Measurements from ENCODE around the gene PTGER2.

Gene PTGER2

DNA sequence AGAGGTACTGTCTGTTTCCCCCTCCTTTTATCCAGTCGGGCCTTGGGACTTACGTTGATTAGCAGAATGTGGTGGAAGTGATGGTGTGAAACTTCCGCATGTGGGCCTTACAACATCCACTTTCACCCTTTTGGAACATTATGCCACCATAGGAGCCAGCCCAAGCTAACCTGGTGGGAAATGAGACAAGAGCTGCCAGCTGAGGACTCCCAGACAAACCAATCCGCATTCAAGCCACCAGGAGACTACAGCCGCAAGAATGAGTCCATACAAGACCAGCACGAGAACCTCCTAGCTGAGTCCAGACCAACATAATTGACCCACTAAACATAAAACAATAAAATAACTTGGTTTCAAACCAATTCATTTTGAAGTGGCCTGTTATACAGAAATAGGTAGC is 9.1 kb upstream of the PTGER2 start:
- H3K4ac ChIP-seq (ENCODE audit: low read depth in 1 of 2, low read length in 2 of 2): no peak overlapping the region
- H2BK120ac ChIP-seq (ENCODE audit: low read depth, low read length): no peak overlapping the region
- no peak for DNase-seq
- H2AFZ ChIP-seq (ENCODE audit: low read depth, low read length): no peak overlapping the region
- no peak overlapping the region for H2BK15ac ChIP-seq (ENCODE audit: low read depth, poor library complexity, severe bottlenecking)
- no peak overlapping the region for H3K4me3 ChIP-seq (ENCODE audit: insufficient read depth in 1 of 2, low read depth in 1 of 2, low read length in 2 of 2)
- H3K27me3 ChIP-seq (ENCODE audit: control insufficient read depth in 1 of 2, insufficient read depth in 1 of 2, low read length in 2 of 2): no peaks in the 10 kb centered on the region
- no peak overlapping the region for H2AK5ac ChIP-seq (ENCODE audit: low read length, severe bottlenecking)
- no peaks in the 10 kb centered on the region for H3K9me3 ChIP-seq (ENCODE audit: control insufficient read depth, low read length)
- no peak overlapping the region for H3K18ac ChIP-seq (ENCODE audit: low read depth in 1 of 2, low read length in 2 of 2)
- no peak overlapping the region for H3K27ac ChIP-seq (ENCODE audit: low read length, poor library complexity, severe bottlenecking)
- H2BK5ac ChIP-seq (ENCODE audit: low read depth, low read length, poor library complexity, severe bottlenecking): no peak overlapping the region
- no peak overlapping the region for H3K14ac ChIP-seq (ENCODE audit: low read length in 2 of 2)
- no peak overlapping the region for H4K8ac ChIP-seq (ENCODE audit: low read length)
- H3K79me1 ChIP-seq (replicated peaks; ENCODE audit: low read length, poor library complexity, severe bottlenecking): no peaks in the 10 kb centered on the region
- WGBS: 100% methylated on average over 1 of the region's 6 CpGs
- no peak overlapping the region for H2BK12ac ChIP-seq (ENCODE audit: low read length in 2 of 2)
- no peaks in the 10 kb centered on the region for H3K4me1 ChIP-seq (ENCODE audit: control insufficient read depth, insufficient read depth, low read depth, low read length)
- H3K9ac ChIP-seq (ENCODE audit: low read length): no peak overlapping the region
- no peaks in the 10 kb centered on the region for H3K36me3 ChIP-seq (ENCODE audit: control insufficient read depth in 1 of 2, insufficient read depth in 2 of 2, low read depth in 1 of 2, low read length in 2 of 2)
- H4K91ac ChIP-seq (ENCODE audit: low read length): no peak overlapping the region
- H3K4me2 ChIP-seq (ENCODE audit: low read length, poor library complexity, severe bottlenecking): no peak overlapping the region
- no peak overlapping the region for H3K23ac ChIP-seq (ENCODE audit: low read length in 2 of 2)

- H3K4ac ChIP-seq (ENCODE audit: low read depth in 1 of 2, low read length in 2 of 2): no peak overlapping the region
- H4K8ac ChIP-seq (ENCODE audit: low read length): no peak overlapping the region
- H3K4me3 ChIP-seq (ENCODE audit: insufficient read depth in 1 of 2, low read depth in 1 of 2, low read length in 2 of 2): no peak overlapping the region
- no peaks in the 10 kb centered on the region for H3K27me3 ChIP-seq (ENCODE audit: control insufficient read depth in 1 of 2, insufficient read depth in 1 of 2, low read length in 2 of 2)
- H2AK5ac ChIP-seq (ENCODE audit: low read length, severe bottlenecking): no peak overlapping the region
- H2AFZ ChIP-seq (ENCODE audit: low read depth, low read length): no peak overlapping the region
- H2BK15ac ChIP-seq (ENCODE audit: low read depth, poor library complexity, severe bottlenecking): no peak overlapping the region
- H3K9ac ChIP-seq (ENCODE audit: low read length): no peak overlapping the region
- H3K23ac ChIP-seq (ENCODE audit: low read length in 2 of 2): no peak overlapping the region
- no peak overlapping the region for H3K18ac ChIP-seq (ENCODE audit: low read depth in 1 of 2, low read length in 2 of 2)
- H3K79me1 ChIP-seq (replicated peaks; ENCODE audit: low read length, poor library complexity, severe bottlenecking): no peaks in the 10 kb centered on the region
- DNase-seq: no peak
- WGBS: 100% methylated on average over 4 of the region's 4 CpGs
- no peak overlapping the region for H3K27ac ChIP-seq (ENCODE audit: low read length, poor library complexity, severe bottlenecking)
- no peak overlapping the region for H2BK5ac ChIP-seq (ENCODE audit: low read depth, low read length, poor library complexity, severe bottlenecking)
- H3K4me1 ChIP-seq (ENCODE audit: control insufficient read depth, insufficient read depth, low read depth, low read length): no peaks in the 10 kb centered on the region
- H2BK120ac ChIP-seq (ENCODE audit: low read depth, low read length): no peak overlapping the region
- H3K36me3 ChIP-seq (ENCODE audit: control insufficient read depth in 1 of 2, insufficient read depth in 2 of 2, low read depth in 1 of 2, low read length in 2 of 2): no peaks in the 10 kb centered on the region
- H3K9me3 ChIP-seq (ENCODE audit: control insufficient read depth, low read length): no peaks in the 10 kb centered on the region
- no peak overlapping the region for H3K4me2 ChIP-seq (ENCODE audit: low read length, poor library complexity, severe bottlenecking)
- no peak overlapping the region for H3K14ac ChIP-seq (ENCODE audit: low read length in 2 of 2)
- H4K91ac ChIP-seq (ENCODE audit: low read length): no peak overlapping the region
- no peak overlapping the region for H2BK12ac ChIP-seq (ENCODE audit: low read length in 2 of 2)
Measured at GRCh38 chr14:52307376-52307775, 6.7 kb upstream of the PTGER2 start.

DNA sequence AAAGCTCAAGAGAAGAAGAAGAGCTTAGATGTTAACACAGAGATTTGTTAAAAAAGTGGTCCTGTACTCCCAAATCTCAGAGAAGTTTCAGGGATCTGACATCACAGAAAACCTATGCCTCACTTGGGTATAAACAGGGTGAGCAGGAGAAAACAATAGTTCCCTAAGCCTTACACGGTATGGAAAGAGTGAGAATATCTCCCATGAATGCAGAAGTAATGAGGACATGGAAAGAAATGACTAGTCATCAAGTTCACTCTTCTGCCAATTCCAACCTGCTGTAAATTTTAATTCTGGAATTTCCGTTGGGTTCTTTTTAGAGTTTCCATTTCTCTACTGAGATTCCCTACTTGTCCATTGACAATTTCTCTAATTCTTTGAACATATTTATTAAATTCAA is 6.2 kb upstream of the PTGER2 start:
- Histone ChIP-seq H3K4me2 (ENCODE audit: low read length, poor library complexity, severe bottlenecking) (no peak overlapping the region), H4K8ac (ENCODE audit: low read length) (no peak overlapping the region), H3K14ac (ENCODE audit: low read length in 2 of 2) (no peak overlapping the region), H3K36me3 (ENCODE audit: control insufficient read depth in 1 of 2, insufficient read depth in 2 of 2, low read depth in 1 of 2, low read length in 2 of 2) (no peaks in the 10 kb centered on the region), H4K91ac (ENCODE audit: low read length) (no peak overlapping the region), H3K27me3 (ENCODE audit: control insufficient read depth in 1 of 2, insufficient read depth in 1 of 2, low read length in 2 of 2) (no peaks in the 10 kb centered on the region), H2BK5ac (ENCODE audit: low read depth, low read length, poor library complexity, severe bottlenecking) (no peak overlapping the region), H2BK15ac (ENCODE audit: low read depth, poor library complexity, severe bottlenecking) (no peak overlapping the region), H3K9me3 (ENCODE audit: control insufficient read depth, low read length) (no peaks in the 10 kb centered on the region), H3K27ac (ENCODE audit: low read length, poor library complexity, severe bottlenecking) (no peak overlapping the region), H3K4me1 (ENCODE audit: control insufficient read depth, insufficient read depth, low read depth, low read length) (no peaks in the 10 kb centered on the region), H3K18ac (ENCODE audit: low read depth in 1 of 2, low read length in 2 of 2) (no peak overlapping the region), H3K4me3 (ENCODE audit: insufficient read depth in 1 of 2, low read depth in 1 of 2, low read length in 2 of 2) (no peak overlapping the region), H2BK12ac (ENCODE audit: low read length in 2 of 2) (no peak overlapping the region), H3K9ac (ENCODE audit: low read length) (no peak overlapping the region), H2BK120ac (ENCODE audit: low read depth, low read length) (no peak overlapping the region), H2AFZ (ENCODE audit: low read depth, low read length) (no peak overlapping the region), H3K23ac (ENCODE audit: low read length in 2 of 2) (no peak overlapping the region), H3K4ac (ENCODE audit: low read depth in 1 of 2, low read length in 2 of 2) (no peak overlapping the region), H3K79me1 (replicated peaks; ENCODE audit: low read length, poor library complexity, severe bottlenecking) (no peaks in the 10 kb centered on the region), H2AK5ac (ENCODE audit: low read length, severe bottlenecking) (no peak overlapping the region)
- DNase-seq: no peak
- 100% methylated on average over 1 of the region's 2 CpGs for WGBS

DNA sequence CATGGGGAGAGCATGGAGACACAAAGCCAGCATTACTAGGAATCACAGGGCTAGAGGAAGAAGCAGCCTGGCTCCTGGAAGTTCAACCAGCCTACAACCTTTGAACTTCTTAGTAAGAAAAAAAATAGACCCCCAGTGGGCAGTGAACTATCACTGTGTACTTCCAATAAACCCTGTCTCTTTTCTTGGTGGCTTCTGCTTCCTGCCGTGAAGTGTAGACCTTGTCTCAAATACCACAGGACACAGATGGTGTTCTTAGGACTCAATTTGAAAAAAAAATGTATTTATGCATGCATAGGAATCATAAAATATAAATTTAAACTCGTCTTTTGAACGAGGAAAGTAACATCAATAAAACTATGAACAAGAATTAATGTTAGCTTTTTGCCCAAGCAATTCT is 3.6 kb upstream of the PTGER2 start:
- Histone ChIP-seq H2BK15ac (ENCODE audit: low read depth, poor library complexity, severe bottlenecking) (no peak overlapping the region), H3K79me1 (replicated peaks; ENCODE audit: low read length, poor library complexity, severe bottlenecking) (peaks cover 5% of the 10 kb centered on the region), H3K23ac (ENCODE audit: low read length in 2 of 2) (no peak overlapping the region), H4K91ac (ENCODE audit: low read length) (no peak overlapping the region), H4K8ac (ENCODE audit: low read length) (no peak overlapping the region), H3K18ac (ENCODE audit: low read depth in 1 of 2, low read length in 2 of 2) (no peak overlapping the region), H2BK120ac (ENCODE audit: low read depth, low read length) (no peak overlapping the region), H2AK5ac (ENCODE audit: low read length, severe bottlenecking) (no peak overlapping the region), H3K4me2 (ENCODE audit: low read length, poor library complexity, severe bottlenecking) (no peak overlapping the region), H3K9ac (ENCODE audit: low read length) (no peak overlapping the region), H2AFZ (ENCODE audit: low read depth, low read length) (no peak overlapping the region), H3K4ac (ENCODE audit: low read depth in 1 of 2, low read length in 2 of 2) (no peak overlapping the region), H3K36me3 (ENCODE audit: control insufficient read depth in 1 of 2, insufficient read depth in 2 of 2, low read depth in 1 of 2, low read length in 2 of 2) (no peaks in the 10 kb centered on the region), H3K27ac (ENCODE audit: low read length, poor library complexity, severe bottlenecking) (no peak overlapping the region), H3K4me1 (ENCODE audit: control insufficient read depth, insufficient read depth, low read depth, low read length) (peaks cover 13% of the 10 kb centered on the region), H3K4me3 (ENCODE audit: insufficient read depth in 1 of 2, low read depth in 1 of 2, low read length in 2 of 2) (no peak overlapping the region), H2BK5ac (ENCODE audit: low read depth, low read length, poor library complexity, severe bottlenecking) (no peak overlapping the region), H3K14ac (ENCODE audit: low read length in 2 of 2) (no peak overlapping the region), H2BK12ac (ENCODE audit: low read length in 2 of 2) (no peak overlapping the region), H3K27me3 (ENCODE audit: control insufficient read depth in 1 of 2, insufficient read depth in 1 of 2, low read length in 2 of 2) (no peaks in the 10 kb centered on the region), H3K9me3 (ENCODE audit: control insufficient read depth, low read length) (no peaks in the 10 kb centered on the region)
- DNase-seq: no peak
- WGBS: 91% methylated on average over 2 of the region's 3 CpGs

Data from mesenchymal stem cell (in vitro differentiated cells and primary cell).